GM23248 (cell line): Measurements from ENCODE around the gene EDEM2. TPM values are rescaled to one million over a fixed set of nuclear protein-coding genes. Genes with fewer than 3 reads are reported as not detected.
"Not testable (repeated sequence)": the region's sequence is repeated elsewhere in the genome, so short reads cannot be mapped to it uniquely, and the experiment has no call there.

Experiments used
- DNase-seq: peaks from one replicate; pipeline ENCODE4 v3.0.0-alpha.2; 2015
- H2AFZ ChIP-seq: fragments of 200-600 bp; sonication (generic); 2 replicates; pipeline ENCODE4 v1.6.1; 2016; ENCODE audit warnings: antibody characterized with exemption
- H3F3A ChIP-seq: fragments of 200-600 bp; sonication (generic); 2 replicates; pipeline ENCODE4 v1.6.1; 2016; ENCODE audit warnings: mild to moderate bottlenecking, antibody characterized with exemption, mixed run types; ENCODE audit not compliant: insufficient read depth
- H3K27ac ChIP-seq: fragments of 200-600 bp; sonication (generic); 2 replicates; pipeline ENCODE4 v1.5.1; 2016; ENCODE audit warnings: mild to moderate bottlenecking
- H3K27me3 ChIP-seq: fragments of 200-600 bp; sonication (generic); replicated peaks from 2 replicates; pipeline ENCODE4 v1.6.1; 2016; ENCODE audit warnings: mild to moderate bottlenecking; ENCODE audit not compliant: insufficient read depth
- H3K36me3 ChIP-seq: fragments of 200-600 bp; sonication (generic); 2 replicates; pipeline ENCODE4 v1.6.1; 2016; ENCODE audit warnings: low read depth, mild to moderate bottlenecking
- H3K4me1 ChIP-seq: fragments of 200-600 bp; sonication (generic); 2 replicates; pipeline ENCODE4 v1.6.1; 2016; ENCODE audit warnings: mild to moderate bottlenecking; ENCODE audit not compliant: insufficient read depth
- H3K4me2 ChIP-seq: fragments of 200-600 bp; sonication (generic); one replicate; pipeline ENCODE4 v1.6.1; 2016; ENCODE audit warnings: mild to moderate bottlenecking; ENCODE audit not compliant: unreplicated experiment
- H3K4me3 ChIP-seq: fragments of 200-600 bp; sonication (generic); 2 replicates; pipeline ENCODE4 v1.5.1; 2016; ENCODE audit warnings: mild to moderate bottlenecking
- H3K79me2 ChIP-seq: fragments of 200-600 bp; sonication (generic); 2 replicates; pipeline ENCODE4 v1.6.1; 2016; ENCODE audit warnings: mild to moderate bottlenecking; ENCODE audit not compliant: insufficient read depth
- H3K9ac ChIP-seq: fragments of 200-600 bp; sonication (generic); 2 replicates; pipeline ENCODE4 v1.6.1; 2016; ENCODE audit warnings: mild to moderate bottlenecking
- H3K9me2 ChIP-seq: fragments of 200-600 bp; sonication (generic); 2 replicates; pipeline ENCODE4 v1.6.1; 2016; ENCODE audit warnings: mixed run types, mild to moderate bottlenecking, moderate library complexity; ENCODE audit not compliant: insufficient read depth
- H3K9me3 ChIP-seq: fragments of 200-600 bp; sonication (generic); one replicate; pipeline ENCODE4 v1.6.1; 2017; ENCODE audit warnings: low read depth
- H4K20me1 ChIP-seq: fragments of 200-600 bp; sonication (generic); 2 replicates; pipeline ENCODE4 v1.6.0; 2016; ENCODE audit not compliant: insufficient read depth
- EZH2 ChIP-seq: fragments of 200-600 bp; sonication (generic); IDR thresholded peaks from 2 replicates; pipeline ENCODE4 v1.6.1; 2018; ENCODE audit warnings: antibody characterized with exemption, mild to moderate bottlenecking; ENCODE audit not compliant: insufficient read depth, poor library complexity, severe bottlenecking
- EZH2phosphoT487 ChIP-seq: fragments of 200-600 bp; sonication (generic); IDR thresholded peaks from 2 replicates; pipeline ENCODE4 v1.6.1; 2018; ENCODE audit warnings: antibody characterized with exemption, moderate library complexity, mild to moderate bottlenecking, low read depth; ENCODE audit not compliant: insufficient read depth
- WGBS, 2 experiments: methylation state at CpG; one replicate each; pipeline ENCODE4 v1.1.6; 2015 to 2017; ENCODE audit warnings: low lambda C conversion rate in 2 of 2, low coverage in 1 of 2; ENCODE audit errors: missing lambda C conversion rate in 2 of 2; 5-methylcytosine and 5-hydroxymethylcytosine counted together
- in situ Hi-C: fragments of 300-500 bp; cut with MboI; formaldehyde crosslinking; loops from 2 replicates; pipeline ENCODE4 v1.15.0; 2020
- polyA plus RNA-seq: library from polyadenylated mRNA; unstranded; fragments of >200 nt; fragmentation: Nextera tagmentation; extraction: Ambion mirVana; gene quantifications from 2 replicates; pipeline ENCODE4 v1.2.1, GENCODE V29; 2016
- total RNA-seq: library from RNA; depleted of rRNA; stranded (reverse); fragments of >200 nt; shearing (Covaris generic); gene quantifications from 2 replicates; pipeline ENCODE4 v1.2.3, GENCODE V29; 2014

Gene EDEM2
- total and polyA plus RNA-seq, 2 experiments from 2014 or later, result 31.9 to 34.9 TPM

DNA sequence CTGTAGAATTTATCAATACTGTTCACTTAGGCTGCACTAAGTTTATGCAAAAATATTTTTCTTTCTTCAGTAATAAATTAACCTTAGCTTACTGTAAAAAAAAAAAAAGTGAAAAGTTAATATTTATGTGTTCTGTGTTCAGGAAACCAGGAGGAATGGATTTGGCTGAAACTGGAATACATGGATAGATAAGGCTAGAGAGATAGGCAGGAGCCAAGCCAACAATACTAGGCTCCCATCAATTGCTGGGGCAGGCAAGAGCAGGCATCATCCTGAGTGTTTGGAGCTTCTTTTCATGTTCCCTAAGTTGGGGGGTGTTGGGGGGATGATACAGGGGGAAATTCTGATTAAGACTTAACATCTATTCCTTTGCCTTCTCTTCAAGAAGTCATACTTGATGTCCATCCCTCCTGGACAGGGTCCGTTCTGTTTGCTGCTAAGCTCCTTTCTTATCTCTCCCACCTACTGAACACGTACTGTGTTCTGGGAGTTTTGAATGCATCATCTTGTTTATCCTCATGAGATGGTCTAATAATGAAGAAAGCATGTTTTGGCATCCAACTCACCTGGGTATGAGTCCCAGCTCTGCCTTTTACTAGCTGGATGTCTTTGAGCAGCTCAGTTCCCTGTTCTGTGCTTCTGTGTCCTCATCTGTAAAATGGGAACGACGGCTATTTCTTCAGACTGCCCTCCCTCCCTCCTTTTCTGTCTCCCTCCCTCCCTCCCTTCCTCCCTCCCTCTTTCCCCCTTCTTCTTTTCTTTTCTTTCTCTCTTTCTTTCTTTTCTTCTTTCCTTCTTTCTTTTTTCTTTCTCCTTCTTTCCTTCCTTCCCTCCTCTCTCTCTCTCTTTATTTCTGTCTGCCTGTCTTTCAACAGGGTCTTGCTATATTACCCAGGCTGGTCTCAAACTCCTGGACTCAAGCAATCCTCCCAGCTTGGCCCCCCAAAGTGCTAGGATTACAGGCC, 18.4 kb upstream of the EDEM2 start:
- Histone ChIP-seq H4K20me1 (no peaks in the 10 kb centered on the region), H3K79me2 (no peaks in the 10 kb centered on the region), H3K9me3 (no peaks in the 10 kb centered on the region), H3F3A (no peaks in the 10 kb centered on the region; the same call in 1 of the 2 replicates), H3K4me1 (no peaks in the 10 kb centered on the region), H3K9ac (no peak overlapping the region), H3K27me3 (no peaks in the 10 kb centered on the region), H2AFZ (no peak overlapping the region), H3K9me2 (no peaks in the 10 kb centered on the region), H3K36me3 (no peaks in the 10 kb centered on the region), H3K27ac (no peak overlapping the region), H3K4me3 (no peak overlapping the region), H3K4me2 (no peak overlapping the region)
- in situ Hi-C loops, result no loop called here
- TF ChIP-seq EZH2phosphoT487, result no peak
- no peak for DNase-seq
- WGBS, 2 experiments, result 60 to 74% methylated on average over 4 of the region's 4 CpGs

DNA sequence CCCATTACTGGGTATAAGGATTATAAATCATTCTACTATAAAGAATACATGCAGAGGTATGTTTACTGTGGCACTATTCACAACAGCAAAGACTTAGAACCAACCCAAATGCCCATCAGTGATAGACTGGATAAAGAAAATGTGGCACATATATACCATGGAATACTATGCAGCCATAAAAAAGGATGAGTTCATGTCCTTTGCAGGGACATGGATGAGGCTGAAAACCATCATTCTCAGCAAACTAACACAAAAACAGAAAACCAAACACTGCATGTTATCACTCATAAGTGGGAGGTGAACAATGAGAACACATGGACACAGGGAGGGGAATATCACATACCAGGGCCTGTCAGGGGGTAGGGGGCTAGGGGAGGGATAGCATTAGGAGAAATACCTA, 17.4 kb upstream of the EDEM2 start:
- H3K27me3 ChIP-seq, in situ Hi-C loops, H3K4me3 ChIP-seq, H3F3A ChIP-seq, H3K27ac ChIP-seq, H3K9ac ChIP-seq, H3K4me2 ChIP-seq, H3K79me2 ChIP-seq, H3K9me3 ChIP-seq, DNase-seq, H2AFZ ChIP-seq, H3K4me1 ChIP-seq, H4K20me1 ChIP-seq, H3K9me2 ChIP-seq, H3K36me3 ChIP-seq: not testable (repeated sequence)

DNA sequence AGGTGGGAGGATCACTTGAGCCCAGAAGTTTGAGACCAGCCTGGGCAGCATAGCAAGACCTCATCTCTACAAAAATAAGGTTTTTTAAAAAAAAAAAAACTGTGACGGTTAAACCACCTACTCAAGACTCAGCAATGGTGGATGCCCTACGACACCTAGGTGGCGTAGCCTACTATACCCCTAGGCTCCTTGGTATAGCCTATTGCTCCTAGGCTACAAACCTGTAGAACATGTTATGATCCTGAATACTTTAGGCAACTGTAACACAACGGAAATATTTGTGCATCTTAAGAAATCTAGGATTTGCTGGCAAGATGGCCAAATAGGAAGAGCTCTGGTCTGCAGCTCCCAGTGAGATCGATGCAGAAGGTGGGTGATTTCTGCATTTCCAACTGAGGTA, 13.2 kb upstream of the EDEM2 start:
- H3F3A ChIP-seq, H3K9ac ChIP-seq, H3K4me1 ChIP-seq, H3K4me3 ChIP-seq, H4K20me1 ChIP-seq, DNase-seq, H3K27me3 ChIP-seq, H3K9me3 ChIP-seq, H3K4me2 ChIP-seq, H3K36me3 ChIP-seq, in situ Hi-C loops, H3K27ac ChIP-seq, H3K79me2 ChIP-seq, H3K9me2 ChIP-seq, H2AFZ ChIP-seq: not testable (repeated sequence)
- WGBS, 2 experiments, result 79% methylated on average over 5 of the region's 5 CpGs

DNA sequence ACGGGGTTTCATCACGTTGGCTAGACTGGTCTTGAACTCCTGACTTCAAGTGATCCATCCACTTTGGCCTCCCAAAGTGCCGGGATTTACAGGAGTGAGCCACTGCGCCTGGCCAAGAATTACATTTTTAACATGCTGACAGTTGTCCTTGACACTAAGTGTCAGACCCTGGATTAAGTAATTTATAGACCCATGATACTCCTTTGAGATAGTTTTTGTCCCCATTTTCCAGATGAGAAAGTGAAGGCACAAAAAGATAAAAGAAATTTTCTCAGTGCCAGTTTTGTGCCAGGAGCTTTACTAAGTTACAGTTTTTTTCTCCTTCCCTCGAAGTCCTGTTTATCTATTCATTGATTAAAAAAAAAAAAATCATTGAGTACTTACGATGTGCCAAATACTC, 9.8 kb upstream of the EDEM2 start:
- Histone ChIP-seq H3F3A (no peaks in the 10 kb centered on the region), H3K4me1 (no peaks in the 10 kb centered on the region), H3K27ac (no peak overlapping the region), H4K20me1 (no peaks in the 10 kb centered on the region), H3K9me2 (no peaks in the 10 kb centered on the region), H3K79me2 (no peaks in the 10 kb centered on the region), H3K9me3 (no peaks in the 10 kb centered on the region), H3K9ac (no peak overlapping the region), H3K4me3 (no peak overlapping the region), H2AFZ (no peak overlapping the region), H3K4me2 (no peak overlapping the region), H3K27me3 (no peaks in the 10 kb centered on the region), H3K36me3 (no peaks in the 10 kb centered on the region)
- no peak for TF ChIP-seq EZH2
- WGBS, 2 experiments, result 88 to 90% methylated on average over 6 of the region's 6 CpGs
- DNase-seq, result no peak
- in situ Hi-C loops, result no loop called here

DNA sequence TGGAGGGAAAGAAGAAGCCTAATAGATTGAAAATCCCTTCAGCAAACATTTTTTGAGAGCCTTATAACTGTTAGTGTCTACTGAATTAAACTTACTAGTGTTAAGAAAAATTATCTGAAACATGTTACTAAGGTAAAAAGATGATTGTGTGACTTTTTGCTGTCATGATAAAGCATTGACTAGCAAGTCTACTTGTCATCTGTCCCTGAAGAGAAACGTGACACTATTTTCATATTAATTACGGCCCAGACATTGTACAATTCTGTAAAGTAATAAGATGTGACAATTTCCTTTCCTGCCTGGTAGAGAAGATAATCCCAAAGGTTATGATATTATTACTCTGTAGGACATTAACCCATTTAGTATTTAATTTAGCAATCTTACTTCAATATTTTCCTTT, 8.8 kb upstream of the EDEM2 start:
- Histone ChIP-seq H3K9me3 (no peaks in the 10 kb centered on the region), H3K36me3 (no peaks in the 10 kb centered on the region), H3K79me2 (no peaks in the 10 kb centered on the region), H2AFZ (no peak overlapping the region), H3K9me2 (no peaks in the 10 kb centered on the region), H3K4me2 (no peak overlapping the region), H3K4me1 (no peaks in the 10 kb centered on the region), H4K20me1 (no peaks in the 10 kb centered on the region), H3K27me3 (no peaks in the 10 kb centered on the region), H3K9ac (no peak overlapping the region), H3K27ac (no peak overlapping the region), H3K4me3 (no peak overlapping the region), H3F3A (no peaks in the 10 kb centered on the region)
- TF ChIP-seq EZH2phosphoT487 (no peak), EZH2 (no peak)
- no peak for DNase-seq
- WGBS, 2 experiments, result 93 to 98% methylated on average over 2 of the region's 2 CpGs
- in situ Hi-C loops, result no loop called here
